Stimulated activated CD8-positive, alpha-beta memory T cell treated with anti-CD3 and anti-CD28 coated beads, Interleukin-15, amount 100 ng/mL, for 48 hours (primary cell): Measurements from ENCODE around the gene CTTNBP2.

Source experiments
- DNase-seq, 2 donors: peaks; one replicate each; pipeline ENCODE4 v3.0.0-alpha.2; 2020; ENCODE audit warnings: low read depth in 2 of 2

The CTTNBP2 gene

GRCh38 chr7:117782761-117783160, 90.5 kb downstream of the CTTNBP2 start:
- DNase-seq, result no peak

GRCh38 chr7:117781707-117782106, 91.5 kb downstream of the CTTNBP2 start:
- no peak for DNase-seq

GRCh38 chr7:117780832-117781231, 92.4 kb downstream of the CTTNBP2 start:
- DNase-seq, result no peak

GRCh38 chr7:117777335-117778142, 95.7 kb downstream of the CTTNBP2 start:
- DNase-seq, result no peak

GRCh38 chr7:117776224-117776623, 97.0 kb downstream of the CTTNBP2 start:
- DNase-seq, result no peak

GRCh38 chr7:117775801-117776200, 97.4 kb downstream of the CTTNBP2 start:
- no peak for DNase-seq

GRCh38 chr7:117774943-117775342, 98.3 kb downstream of the CTTNBP2 start:
- DNase-seq, result no peak

GRCh38 chr7:117772421-117772820, 100.8 kb downstream of the CTTNBP2 start:
- no peak for DNase-seq

- no peak for DNase-seq
Observed at GRCh38 chr7:117771756-117772155, 101.5 kb downstream of the CTTNBP2 start.

GRCh38 chr7:117769085-117769484, 104.2 kb downstream of the CTTNBP2 start:
- no peak for DNase-seq

- no peak for DNase-seq
Observed at GRCh38 chr7:117767951-117768350, 105.3 kb downstream of the CTTNBP2 start.

GRCh38 chr7:117766913-117767312, 106.3 kb downstream of the CTTNBP2 start:
- DNase-seq, result no peak

- no peak for DNase-seq
Observed at GRCh38 chr7:117764031-117764430, 109.2 kb downstream of the CTTNBP2 start.

- DNase-seq, result no peak
Observed at GRCh38 chr7:117762055-117762454, 111.2 kb downstream of the CTTNBP2 start.

GRCh38 chr7:117759950-117760640, 113.1 kb downstream of the CTTNBP2 start:
- DNase-seq, result no peak

- no peak for DNase-seq
Observed at GRCh38 chr7:117757440-117757839, 115.8 kb downstream of the CTTNBP2 start.

- DNase-seq, result no peak
Observed at GRCh38 chr7:117756586-117757085, 116.6 kb downstream of the CTTNBP2 start.

- DNase-seq, result no peak
Observed at GRCh38 chr7:117755136-117755535, 118.1 kb downstream of the CTTNBP2 start.

GRCh38 chr7:117751775-117752174, 121.5 kb downstream of the CTTNBP2 start:
- DNase-seq, result no peak

- no peak for DNase-seq
Observed at GRCh38 chr7:117750612-117751563, 122.4 kb downstream of the CTTNBP2 start.

- no peak for DNase-seq
Observed at GRCh38 chr7:117741962-117742361, 131.3 kb downstream of the CTTNBP2 start.

- no peak for DNase-seq
Observed at GRCh38 chr7:117739085-117739484, 134.2 kb downstream of the CTTNBP2 start.
